Activated effector memory CD4-positive, alpha-beta T cell treated with anti-CD3 and anti-CD28 coated beads, Interleukin-2, amount 50 U/mL, for 16 hours (primary cell): ENCODE measurements around the gene MOB1B.
A peak's percentile ranks its signal among the peaks of the same experiment; 100 is the strongest.
"Not testable (repeated sequence)": the region's sequence is repeated elsewhere in the genome, so short reads cannot be mapped to it uniquely, and the experiment has no call there.

Experiments
- DNase-seq: peaks from one replicate; pipeline ENCODE4 v3.0.0-alpha.2; 2020

The MOB1B gene

DNA sequence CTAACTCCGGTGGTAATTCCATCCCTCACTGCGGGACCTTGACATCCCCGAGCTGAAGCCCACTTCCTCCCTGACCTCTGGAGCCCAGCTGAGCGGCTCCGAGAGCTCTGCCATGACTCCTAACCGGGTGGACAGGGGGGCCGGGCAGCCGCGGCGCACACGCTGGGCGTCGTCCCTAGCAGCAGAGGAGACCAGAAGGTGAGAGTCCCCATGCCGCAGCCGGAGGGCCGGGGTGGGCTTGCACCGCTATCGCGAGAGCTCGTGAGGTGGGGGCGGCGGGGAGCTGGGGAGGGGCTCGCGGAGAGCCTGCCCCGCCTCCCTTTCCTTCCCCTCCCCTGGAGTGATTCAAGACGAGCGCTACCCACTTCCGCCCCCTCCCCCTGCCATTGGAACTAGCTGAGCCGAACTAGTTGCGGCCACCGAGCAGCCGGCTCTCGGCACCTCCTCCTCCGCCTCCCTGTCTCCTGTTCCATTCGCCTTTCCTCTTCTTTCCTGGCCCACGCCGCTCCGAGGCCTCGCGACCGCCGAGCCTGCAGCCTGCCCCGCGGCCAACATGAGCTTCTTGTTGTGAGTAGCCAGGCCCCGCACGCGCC is at the start of gene MOB1B:
MOB1B (plus strand) TSS at position 386 of the 593 bp plus-strand sequence; CDS start at position 554, 168 bp downstream.
- DNase-seq, result peak; percentile 93

DNA sequence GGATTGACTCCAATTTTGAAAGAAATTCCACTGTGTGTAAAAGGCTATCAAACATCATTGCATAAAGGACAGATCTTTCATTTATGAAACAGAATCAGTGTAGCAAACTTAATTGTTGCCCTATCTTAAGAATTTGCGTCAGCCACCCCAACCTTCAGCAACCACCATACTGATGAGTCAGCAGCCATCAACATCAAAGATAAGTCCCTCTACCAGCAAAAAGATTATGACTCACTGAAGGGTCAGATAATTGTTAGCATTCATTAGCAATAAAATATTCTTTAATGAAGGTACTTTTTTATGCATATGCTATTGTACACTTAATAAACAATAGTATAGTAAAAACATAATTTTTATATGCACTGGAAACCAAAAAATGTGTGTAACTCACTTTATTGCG is 46.7 kb upstream of the MOB1B start:
- DNase-seq, result no peak

DNA sequence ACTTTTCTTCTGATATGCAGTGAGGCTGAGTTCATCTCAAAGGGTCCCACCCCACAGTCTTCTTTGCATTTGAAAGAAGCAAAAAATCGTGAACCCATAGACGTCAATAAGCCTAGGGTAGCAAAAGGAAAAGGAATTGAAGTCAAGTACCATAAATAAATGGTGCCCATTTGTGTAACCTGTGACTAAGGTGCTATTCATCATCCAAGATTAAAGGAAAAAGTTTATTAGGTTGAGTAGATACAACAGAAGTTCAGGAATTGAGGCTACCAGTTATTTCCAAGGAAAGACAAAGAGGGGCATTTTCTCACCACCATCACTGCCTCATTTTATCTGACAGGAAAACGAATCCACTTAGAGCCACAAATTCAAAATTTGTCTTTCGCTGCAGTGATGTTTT is 43.7 kb upstream of the MOB1B start:
- DNase-seq, result no peak

DNA sequence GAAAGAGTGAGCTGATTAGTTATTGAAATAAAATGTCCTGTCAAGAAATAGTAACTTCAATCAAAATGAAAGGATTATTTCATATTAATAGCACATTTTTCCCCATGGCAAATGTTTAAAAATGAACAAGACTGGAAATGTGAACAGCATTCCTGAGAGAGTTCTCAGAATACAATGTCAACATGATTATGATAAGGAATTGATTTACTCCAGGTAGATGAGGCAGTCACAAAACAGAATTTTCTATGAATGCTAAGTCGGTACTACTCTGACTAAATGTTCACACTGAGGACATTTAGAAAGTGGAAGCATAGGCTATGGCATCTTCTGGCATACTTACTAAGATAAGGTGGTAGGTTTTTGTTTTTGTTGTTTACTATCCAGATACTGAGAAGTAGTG is 43.1 kb upstream of the MOB1B start:
- DNase-seq, result no peak

DNA sequence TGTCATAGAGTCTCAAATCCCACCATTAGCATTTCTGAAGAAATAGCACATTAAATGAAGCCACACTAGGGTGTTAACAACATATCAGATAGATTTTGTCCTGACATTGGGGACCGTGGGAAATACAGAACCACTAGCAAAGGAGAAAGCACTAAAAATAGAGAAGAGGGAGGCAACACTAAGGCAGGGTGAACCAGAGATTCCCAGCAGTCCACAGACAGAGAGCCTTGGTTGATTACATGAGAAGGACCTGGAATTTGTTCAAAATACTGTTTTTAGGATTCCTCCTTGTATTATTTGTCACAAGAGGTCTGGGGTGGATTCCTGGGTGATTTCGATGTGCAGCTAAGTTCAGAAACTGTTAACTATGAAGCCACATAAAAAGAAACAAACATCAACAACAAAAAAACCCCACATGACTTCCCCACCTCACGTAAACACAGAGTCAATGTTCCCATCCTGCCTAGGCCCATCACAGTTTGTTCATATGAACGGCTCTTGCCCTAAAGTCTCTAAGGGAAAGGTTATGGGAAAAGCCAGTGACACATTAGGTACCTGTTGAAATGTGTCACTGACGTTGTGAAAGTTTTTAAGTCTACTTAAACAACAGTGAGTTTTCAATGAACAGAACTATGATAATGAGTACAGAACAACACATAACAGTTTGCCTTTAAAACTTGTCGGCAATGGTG is 38.9 kb upstream of the MOB1B start:
- DNase-seq, result no peak

DNA sequence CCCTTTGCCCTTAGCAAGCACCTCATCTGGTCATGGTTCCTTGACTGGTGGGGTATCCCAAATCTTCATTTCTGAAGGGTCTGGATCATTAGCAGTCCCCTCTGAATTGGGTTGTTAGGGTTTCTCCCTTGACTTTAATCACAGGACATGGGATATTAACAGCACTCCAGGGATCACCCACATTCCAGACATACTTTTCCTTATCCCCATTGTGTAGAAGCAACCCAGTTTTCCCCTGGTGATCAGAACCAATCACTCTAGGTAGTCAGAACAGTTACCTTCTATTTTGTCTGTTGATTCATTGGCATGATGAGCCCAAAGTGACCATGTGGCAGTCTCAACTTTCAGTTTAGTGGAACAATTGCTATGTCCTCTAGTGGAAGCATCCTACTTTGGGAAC is 33.4 kb upstream of the MOB1B start:
- DNase-seq, result no peak

DNA sequence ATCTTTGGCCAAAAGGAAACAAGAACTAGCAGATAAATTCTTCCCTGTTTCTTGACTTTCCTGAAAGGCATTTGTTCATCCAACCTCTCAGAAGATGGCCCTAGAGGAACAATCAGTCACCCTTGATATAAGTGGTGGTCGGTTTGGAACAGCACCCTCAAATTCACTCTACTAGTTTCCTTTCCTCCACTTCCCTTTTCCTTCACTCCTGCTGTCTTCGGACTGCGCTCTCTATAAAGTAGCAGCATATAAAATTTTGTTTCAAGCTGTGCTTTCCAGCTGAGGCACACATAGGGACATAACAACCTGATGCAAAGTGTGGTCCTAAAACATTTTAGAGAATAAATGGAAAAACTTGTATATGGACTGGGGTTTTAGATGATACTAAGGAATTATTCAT is 29.0 kb upstream of the MOB1B start:
- DNase-seq, result no peak

DNA sequence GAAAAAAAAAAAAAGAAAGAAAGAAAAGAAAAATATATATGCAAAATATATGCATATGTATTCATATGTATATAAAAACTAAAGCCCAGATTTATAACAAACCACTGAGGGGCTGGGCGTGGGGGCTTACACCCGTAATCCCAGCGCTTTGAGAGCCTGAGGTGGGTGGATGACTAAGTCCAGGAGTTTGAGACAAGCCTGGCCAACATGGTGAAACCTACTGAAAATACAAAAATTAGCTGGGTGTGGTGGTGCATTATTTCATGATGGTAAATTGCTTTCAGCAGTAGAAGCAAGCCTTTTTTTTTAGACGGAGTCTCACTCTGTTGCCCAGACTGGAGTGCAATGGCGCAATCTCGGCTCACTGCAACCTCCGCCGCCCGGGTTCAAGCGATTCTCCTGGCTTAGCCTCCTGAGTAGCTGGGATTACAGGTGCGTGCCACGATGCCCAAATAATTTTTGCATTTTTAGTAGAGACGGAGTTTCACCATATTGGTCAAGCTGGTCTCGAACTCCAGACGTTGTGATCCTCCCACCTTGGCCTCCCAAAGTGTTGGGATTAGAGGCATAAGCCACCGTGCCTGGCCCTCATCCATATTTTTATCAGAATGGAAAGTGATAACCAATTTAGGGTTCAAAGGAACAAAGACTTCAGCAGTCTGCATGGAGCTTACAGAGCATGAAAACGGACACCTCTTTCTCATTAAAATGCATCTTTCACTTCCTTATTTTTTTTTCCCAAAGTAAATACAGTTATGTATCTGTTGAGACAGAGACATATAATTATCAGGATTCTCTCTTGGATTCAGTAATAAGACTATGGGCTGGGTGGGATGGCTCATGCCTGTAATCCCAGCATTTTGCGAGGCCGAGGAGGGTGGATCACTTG is 27.7 kb upstream of the MOB1B start:
- DNase-seq, result no peak

DNA sequence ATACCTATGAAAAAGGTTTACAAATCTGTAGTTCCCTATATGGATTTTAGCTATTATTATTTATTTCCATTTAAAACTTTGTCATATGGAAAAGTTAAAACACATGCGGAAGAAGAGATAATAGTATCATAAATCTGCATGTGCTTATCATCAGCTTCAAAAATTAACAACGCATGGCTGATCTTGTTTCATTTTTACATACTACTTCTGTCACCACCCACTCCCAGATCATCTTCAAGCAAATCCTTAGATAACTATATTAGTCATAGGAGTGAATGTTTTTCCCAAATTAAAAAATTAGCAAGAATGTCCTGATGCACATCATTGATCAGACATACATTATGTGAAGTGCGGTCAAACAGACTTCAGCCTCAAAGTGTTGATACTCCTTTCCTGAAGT is 24.6 kb upstream of the MOB1B start:
- no peak for DNase-seq

DNA sequence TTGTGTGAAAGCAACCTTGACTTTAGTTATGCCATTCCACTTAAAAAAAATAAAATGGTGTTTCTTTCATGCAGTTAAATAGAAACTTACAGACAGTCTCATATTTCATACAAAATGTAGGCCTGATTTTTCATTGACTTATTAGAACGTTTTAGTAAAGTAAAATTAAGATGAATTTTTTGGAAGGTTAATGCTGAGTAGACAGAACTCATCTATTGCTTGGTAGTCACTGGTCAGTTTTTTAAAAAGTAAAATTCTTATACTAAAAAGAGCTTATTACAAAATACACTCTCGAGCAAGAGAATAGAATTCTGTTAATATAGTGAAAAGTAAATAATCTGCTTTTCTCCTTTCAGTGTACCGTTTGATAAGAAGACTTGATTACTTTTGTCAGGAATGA is 21.4 kb upstream of the MOB1B start:
- no peak for DNase-seq

DNA sequence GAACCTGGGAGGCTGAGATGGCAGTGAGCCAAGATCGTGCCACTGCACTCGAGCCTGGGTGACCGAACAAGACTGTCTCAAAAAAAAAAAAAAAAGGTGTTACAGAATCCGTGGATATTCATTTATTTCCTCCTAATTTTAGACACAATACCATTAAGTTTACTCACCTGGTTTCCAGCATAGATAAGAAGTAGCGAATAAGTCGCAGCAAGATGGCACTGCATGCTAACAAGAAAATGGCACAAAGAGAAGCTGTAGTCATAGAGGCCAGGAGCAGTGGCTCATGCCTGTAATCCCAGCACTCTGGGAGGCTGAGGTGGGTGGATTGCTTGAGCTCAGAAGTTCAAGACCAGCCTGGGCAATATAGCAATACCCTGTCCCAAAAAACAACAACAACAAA is 17.0 kb upstream of the MOB1B start:
- DNase-seq, result no peak

DNA sequence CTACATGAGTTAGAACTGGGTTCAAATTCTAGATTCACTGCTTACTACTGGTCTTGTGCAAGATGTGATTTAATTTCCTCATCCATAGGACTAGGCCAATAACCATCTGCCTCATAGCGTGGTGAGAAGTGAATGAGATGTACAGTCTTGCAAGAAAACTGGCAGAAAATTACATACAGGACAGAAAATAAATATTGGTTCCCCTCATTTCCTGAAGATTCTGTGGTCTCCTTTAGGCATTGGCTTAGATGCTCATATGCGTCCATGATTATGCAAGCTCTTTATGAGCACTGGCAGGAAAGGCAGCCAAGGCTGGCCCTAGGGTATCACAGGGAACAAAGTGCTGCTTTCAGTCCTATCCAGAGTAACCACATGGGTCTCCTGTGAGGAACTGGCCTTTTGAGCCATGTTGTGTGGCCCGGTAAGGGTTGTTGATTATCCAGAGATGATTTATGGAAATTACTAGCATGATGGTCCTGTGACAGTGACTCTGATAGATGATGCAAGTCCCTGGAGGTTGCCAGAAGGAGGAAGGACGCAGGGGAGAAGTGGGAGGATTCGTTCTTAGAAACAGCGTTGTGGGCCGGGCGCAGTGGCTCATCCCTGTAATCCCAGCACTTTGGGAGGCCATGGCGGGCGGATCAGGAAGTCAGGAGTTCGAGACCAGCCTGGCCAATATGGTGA is 9.9 kb upstream of the MOB1B start:
- DNase-seq, result no peak

DNA sequence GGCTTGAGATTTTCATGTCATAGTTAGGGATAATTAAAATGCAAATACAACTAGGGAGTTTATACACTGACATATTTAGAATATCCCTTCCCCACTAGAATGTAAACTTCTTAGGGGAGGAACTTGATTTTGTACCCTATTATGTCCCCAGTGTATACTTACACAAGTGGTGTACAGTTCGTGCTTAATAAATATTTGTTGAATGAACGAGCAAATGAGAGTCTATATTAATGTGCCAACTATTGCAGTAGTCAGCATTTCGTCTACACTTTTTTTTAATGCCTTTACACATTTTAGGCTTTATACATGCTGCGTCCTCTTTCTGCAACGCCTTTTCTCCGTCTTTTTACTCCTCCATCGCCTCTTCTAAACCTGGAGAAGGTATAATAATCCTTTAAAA is 8.4 kb upstream of the MOB1B start:
- no peak for DNase-seq

DNA sequence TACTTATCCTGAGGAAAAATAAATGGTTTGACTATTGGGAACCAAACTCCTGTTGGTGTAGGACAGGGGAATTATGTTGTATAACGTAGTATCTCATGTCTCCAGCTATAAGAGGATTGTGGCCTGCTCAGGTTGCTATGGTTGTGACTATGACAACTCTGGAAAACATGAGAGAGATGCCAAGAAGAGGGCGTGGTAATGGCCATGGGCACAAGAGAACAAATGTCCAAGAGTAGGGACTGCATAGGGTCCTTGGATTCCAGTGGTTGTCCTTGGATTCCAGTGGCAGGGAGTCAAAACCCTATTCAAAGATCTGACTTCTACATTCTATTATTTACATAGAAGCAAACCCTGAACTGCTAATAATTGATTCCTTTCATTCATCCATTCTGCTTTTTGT is 6.8 kb upstream of the MOB1B start:
- no peak for DNase-seq

DNA sequence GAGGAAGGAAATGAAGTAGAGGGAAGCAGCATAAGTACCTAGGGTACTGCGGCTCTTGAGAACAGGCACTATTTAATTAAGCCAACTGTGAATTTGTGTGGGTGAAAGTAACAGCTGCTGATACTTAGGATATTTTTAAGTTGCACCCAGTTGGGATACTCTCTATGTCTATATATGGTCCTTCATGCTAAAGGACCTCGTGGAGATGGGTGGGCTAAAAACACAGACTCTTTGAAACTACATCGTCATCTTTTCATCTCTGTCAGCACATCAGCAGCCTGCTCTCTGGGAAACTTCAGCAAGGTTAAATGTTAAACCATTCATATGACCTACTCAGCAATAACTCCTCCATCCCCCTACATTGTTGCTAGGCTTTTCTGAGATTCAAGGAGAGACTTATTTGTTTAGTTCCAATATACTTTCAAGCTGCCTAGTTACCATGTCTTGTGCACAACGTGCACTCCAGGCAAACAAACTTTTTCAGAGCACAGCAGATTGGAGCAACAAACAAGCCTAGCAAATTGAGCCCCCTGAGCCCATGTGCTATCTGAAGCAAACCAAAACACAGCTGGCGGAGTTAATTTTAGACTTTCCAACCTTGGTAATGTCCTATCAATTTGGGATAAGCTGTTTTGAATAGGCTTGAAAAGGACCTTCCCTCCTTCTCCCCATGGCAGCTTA is 6.2 kb upstream of the MOB1B start:
- no peak for DNase-seq

DNA sequence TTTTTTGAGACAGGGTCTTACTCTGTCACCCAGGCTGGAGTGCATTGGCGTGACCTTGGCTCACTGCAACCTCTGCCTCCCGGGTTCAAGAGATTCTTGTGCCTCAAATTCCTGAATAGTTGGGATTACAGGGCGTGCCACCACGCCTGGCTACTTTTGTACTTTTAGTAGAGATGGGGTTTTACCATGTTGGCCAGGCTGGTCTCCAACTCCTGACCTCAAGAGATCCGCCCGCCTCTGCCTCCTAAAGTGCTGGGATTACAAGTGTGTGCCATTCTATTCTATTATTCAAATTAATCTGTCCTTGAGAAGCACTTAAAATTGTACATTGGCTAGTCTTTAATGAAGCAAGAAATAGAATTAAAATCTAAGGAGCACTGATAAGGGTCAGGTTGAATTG is 3.6 kb upstream of the MOB1B start:
- not testable (repeated sequence) for DNase-seq

DNA sequence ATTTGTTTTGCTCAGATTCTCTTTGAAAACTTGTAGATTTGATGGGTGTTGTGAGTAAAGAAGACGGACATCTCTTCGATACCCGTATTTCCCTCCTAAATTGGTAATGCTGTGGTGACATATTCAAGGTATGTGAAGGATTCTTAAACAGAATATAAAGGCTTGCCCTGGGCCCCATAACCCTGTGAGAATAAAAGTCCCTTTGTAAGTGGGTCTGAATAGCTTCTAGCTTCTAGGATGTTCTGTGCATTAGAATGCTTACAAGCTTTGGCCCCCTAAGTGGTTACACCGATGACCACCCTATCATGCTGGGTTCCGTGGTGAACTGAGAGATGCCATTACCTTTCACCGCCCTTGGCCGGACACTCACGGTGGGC is 574 bp upstream of the MOB1B start:
- no peak for DNase-seq

DNA sequence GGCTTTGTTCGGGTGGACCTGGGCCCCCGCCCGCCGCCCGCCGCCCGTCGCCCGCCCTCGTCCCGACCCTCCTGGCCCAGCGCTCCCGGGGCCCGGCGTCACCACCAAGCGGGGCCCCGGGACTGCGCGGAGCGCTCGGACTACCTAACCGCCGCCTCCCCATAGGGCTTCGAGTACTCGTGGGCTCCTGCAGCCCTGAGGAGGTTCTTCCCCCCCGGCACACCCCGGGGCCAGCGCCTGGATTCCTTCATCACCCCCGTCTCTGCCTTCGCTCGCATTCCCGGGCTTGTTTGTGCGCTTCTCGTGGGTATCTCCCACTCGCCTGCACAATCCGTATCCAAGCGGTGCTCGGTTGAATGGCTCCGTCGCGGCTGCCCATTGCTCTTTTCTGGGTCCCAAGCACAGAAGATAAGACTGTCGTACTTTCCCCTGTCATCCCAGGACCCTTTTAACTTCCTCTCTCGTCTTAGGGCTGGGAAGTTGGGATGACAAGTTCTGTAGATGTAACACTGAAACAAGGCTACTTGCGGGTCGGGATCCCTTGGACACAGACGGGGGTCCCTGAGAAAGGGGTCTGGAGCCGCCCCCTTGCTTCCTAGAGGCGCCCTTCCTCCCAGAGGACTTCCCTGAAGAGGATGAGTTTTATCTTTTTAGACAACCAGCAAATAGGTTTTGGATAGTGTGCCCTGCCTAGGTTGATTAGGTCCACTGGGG is 565 bp downstream of the MOB1B start:
- no peak for DNase-seq

DNA sequence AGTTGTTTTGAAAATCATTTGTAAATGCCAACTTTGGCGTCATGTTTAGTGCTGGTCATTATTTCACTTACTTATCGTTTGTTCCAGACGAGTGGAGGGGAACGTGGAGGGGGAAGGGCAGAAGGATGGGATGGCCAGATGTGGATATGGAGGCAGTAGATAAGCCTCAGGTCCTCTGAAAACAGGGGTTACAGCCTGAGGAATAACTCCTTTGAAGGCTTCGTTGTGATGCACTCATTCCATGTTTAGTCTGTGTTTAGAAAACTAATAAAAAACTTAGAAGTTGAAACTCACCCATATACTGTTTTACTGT is 1.1 kb downstream of the MOB1B start:
- no peak for DNase-seq

DNA sequence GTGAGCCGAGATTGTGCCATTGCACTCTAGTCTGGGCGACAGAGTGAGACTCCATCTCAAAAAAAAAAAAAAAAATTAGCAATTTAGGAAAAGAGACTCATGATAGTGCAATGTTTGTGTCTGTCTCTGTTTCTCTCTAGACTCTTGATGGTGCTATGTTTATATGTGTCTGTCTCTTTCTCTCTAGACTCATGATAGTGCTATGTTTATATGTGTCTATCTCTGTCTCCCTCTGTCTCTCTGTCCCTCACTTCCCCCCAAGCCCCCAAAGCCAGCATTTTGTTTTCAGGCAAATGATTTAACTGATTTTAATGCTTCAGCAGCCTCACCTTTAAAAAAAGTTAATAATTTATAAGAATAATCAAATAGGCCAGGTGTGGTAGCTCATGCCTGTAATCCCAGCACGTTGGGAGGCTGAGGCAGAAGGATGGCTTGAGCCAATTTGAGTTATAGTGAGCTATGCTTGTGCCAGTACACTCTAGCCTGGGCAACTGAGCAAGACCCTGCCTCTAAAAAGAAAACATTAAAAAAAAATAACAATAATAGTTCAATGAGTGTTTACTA is 6.9 kb downstream of the MOB1B start:
- no peak for DNase-seq

DNA sequence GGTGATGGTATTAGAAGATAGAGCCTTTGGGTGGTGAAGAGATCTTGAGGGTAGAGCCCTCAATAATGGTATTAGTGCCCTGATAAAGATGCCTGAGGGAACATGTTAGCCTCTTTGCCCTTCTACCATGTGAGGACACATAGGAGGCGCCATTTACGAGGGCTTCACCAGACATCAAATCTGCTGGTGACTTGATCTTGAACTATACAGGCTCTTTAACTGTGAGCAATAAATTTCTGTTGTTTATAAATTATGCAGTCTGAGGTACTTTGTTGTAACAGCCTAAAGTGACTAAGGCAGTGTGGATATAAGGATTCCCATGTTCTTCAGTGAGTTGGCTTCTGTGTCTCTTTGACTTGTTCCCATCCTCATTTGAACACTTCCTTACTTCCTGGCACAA is 11.8 kb downstream of the MOB1B start:
- no peak for DNase-seq

DNA sequence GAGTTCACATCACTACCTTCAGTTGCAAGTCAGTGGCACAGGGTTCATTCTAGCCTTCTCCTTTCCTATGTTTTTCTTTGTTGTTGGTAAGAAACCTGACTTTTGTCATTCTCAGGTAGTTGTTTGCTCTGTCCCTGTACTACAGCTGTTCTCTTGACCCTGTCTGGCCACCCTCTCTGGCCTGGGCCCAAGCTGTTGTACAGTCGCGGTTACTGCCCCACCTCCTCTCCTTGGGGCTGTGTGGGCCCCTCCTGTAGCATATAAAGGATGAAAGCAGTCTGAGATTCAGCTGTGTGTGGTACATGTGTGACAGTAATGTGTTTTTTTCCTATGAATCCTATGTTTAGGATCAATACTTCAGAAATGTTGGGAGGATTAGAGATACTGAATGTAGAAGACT is 12.5 kb downstream of the MOB1B start:
- no peak for DNase-seq
